ENCODE results near the gene TXNRD2.

GRCh38 chr22:19837915-19838314 lies 103.7 kb downstream of the TXNRD2 start:
- TF ChIP-seq, protein P1, sequence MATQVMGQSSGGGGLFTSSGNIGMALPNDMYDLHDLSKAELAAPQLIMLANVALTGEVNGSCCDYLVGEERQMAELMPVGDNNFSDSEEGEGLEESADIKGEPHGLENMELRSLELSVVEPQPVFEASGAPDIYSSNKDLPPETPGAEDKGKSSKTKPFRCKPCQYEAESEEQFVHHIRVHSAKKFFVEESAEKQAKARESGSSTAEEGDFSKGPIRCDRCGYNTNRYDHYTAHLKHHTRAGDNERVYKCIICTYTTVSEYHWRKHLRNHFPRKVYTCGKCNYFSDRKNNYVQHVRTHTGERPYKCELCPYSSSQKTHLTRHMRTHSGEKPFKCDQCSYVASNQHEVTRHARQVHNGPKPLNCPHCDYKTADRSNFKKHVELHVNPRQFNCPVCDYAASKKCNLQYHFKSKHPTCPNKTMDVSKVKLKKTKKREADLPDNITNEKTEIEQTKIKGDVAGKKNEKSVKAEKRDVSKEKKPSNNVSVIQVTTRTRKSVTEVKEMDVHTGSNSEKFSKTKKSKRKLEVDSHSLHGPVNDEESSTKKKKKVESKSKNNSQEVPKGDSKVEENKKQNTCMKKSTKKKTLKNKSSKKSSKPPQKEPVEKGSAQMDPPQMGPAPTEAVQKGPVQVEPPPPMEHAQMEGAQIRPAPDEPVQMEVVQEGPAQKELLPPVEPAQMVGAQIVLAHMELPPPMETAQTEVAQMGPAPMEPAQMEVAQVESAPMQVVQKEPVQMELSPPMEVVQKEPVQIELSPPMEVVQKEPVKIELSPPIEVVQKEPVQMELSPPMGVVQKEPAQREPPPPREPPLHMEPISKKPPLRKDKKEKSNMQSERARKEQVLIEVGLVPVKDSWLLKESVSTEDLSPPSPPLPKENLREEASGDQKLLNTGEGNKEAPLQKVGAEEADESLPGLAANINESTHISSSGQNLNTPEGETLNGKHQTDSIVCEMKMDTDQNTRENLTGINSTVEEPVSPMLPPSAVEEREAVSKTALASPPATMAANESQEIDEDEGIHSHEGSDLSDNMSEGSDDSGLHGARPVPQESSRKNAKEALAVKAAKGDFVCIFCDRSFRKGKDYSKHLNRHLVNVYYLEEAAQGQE (IDR thresholded peaks at IDR 0.05; ENCODE audit: unreplicated experiment): no peak
- no peak for TF ChIP-seq CTCF (conservative IDR thresholded peaks at IDR 0.05; ENCODE audit: low read depth in 2 of 2)
- TF ChIP-seq ZNF114 (CRISPR knock-in tag; IDR thresholded peaks at IDR 0.05): no peak
- no peak for TF ChIP-seq EZH2 (IDR thresholded peaks at IDR 0.05; ENCODE audit: low read depth, unreplicated experiment)
- no peak for TF ChIP-seq EZH2phosphoT487 (IDR thresholded peaks at IDR 0.05; ENCODE audit: unreplicated experiment)
- no peak for TF ChIP-seq NANOG (IDR thresholded peaks at IDR 0.05; ENCODE audit: borderline replicate concordance)
- TF ChIP-seq POLR2AphosphoS5 (IDR thresholded peaks at IDR 0.05; ENCODE audit: low read depth): no peak
- no peak for TF ChIP-seq CREB1 (CRISPR knock-in tag; IDR thresholded peaks at IDR 0.05; ENCODE audit: low read depth)
- TF ChIP-seq, protein P2, sequence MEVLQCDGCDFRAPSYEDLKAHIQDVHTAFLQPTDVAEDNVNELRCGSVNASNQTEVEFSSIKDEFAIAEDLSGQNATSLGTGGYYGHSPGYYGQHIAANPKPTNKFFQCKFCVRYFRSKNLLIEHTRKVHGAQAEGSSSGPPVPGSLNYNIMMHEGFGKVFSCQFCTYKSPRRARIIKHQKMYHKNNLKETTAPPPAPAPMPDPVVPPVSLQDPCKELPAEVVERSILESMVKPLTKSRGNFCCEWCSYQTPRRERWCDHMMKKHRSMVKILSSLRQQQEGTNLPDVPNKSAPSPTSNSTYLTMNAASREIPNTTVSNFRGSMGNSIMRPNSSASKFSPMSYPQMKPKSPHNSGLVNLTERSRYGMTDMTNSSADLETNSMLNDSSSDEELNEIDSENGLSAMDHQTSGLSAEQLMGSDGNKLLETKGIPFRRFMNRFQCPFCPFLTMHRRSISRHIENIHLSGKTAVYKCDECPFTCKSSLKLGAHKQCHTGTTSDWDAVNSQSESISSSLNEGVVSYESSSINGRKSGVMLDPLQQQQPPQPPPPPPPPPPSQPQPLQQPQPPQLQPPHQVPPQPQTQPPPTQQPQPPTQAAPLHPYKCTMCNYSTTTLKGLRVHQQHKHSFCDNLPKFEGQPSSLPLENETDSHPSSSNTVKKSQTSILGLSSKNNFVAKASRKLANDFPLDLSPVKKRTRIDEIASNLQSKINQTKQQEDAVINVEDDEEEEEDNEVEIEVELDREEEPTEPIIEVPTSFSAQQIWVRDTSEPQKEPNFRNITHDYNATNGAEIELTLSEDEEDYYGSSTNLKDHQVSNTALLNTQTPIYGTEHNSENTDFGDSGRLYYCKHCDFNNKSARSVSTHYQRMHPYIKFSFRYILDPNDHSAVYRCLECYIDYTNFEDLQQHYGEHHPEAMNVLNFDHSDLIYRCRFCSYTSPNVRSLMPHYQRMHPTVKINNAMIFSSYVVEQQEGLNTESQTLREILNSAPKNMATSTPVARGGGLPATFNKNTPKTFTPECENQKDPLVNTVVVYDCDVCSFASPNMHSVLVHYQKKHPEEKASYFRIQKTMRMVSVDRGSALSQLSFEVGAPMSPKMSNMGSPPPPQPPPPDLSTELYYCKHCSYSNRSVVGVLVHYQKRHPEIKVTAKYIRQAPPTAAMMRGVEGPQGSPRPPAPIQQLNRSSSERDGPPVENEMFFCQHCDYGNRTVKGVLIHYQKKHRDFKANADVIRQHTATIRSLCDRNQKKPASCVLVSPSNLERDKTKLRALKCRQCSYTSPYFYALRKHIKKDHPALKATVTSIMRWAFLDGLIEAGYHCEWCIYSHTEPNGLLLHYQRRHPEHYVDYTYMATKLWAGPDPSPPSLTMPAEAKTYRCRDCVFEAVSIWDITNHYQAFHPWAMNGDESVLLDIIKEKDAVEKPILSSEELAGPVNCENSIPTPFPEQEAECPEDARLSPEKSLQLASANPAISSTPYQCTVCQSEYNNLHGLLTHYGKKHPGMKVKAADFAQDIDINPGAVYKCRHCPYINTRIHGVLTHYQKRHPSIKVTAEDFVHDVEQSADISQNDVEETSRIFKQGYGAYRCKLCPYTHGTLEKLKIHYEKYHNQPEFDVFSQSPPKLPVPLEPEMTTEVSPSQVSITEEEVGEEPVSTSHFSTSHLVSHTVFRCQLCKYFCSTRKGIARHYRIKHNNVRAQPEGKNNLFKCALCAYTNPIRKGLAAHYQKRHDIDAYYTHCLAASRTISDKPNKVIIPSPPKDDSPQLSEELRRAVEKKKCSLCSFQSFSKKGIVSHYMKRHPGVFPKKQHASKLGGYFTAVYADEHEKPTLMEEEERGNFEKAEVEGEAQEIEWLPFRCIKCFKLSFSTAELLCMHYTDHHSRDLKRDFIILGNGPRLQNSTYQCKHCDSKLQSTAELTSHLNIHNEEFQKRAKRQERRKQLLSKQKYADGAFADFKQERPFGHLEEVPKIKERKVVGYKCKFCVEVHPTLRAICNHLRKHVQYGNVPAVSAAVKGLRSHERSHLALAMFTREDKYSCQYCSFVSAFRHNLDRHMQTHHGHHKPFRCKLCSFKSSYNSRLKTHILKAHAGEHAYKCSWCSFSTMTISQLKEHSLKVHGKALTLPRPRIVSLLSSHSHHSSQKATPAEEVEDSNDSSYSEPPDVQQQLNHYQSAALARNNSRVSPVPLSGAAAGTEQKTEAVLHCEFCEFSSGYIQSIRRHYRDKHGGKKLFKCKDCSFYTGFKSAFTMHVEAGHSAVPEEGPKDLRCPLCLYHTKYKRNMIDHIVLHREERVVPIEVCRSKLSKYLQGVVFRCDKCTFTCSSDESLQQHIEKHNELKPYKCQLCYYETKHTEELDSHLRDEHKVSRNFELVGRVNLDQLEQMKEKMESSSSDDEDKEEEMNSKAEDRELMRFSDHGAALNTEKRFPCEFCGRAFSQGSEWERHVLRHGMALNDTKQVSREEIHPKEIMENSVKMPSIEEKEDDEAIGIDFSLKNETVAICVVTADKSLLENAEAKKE (CRISPR knock-in tag; IDR thresholded peaks at IDR 0.05): no peak
- TF ChIP-seq JUNB (IDR thresholded peaks at IDR 0.05; ENCODE audit: unreplicated experiment): no peak
- TF ChIP-seq ZNF331 (CRISPR knock-in tag; IDR thresholded peaks at IDR 0.05; ENCODE audit: low read depth): no peak
- TF ChIP-seq, protein P3, sequence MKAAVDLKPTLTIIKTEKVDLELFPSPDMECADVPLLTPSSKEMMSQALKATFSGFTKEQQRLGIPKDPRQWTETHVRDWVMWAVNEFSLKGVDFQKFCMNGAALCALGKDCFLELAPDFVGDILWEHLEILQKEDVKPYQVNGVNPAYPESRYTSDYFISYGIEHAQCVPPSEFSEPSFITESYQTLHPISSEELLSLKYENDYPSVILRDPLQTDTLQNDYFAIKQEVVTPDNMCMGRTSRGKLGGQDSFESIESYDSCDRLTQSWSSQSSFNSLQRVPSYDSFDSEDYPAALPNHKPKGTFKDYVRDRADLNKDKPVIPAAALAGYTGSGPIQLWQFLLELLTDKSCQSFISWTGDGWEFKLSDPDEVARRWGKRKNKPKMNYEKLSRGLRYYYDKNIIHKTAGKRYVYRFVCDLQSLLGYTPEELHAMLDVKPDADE (IDR thresholded peaks at IDR 0.05): no peak
